GM12878 (cell line): ENCODE data around the gene NF1. TPM values are rescaled to one million over a fixed set of nuclear protein-coding genes. Genes with fewer than 3 reads are reported as not detected.

Experiments
- ATF2 ChIP-seq: IDR thresholded peaks from 2 replicates; pipeline ENCODE4 v1.6.1; 2012; ENCODE audit warnings: low read length, inconsistent platforms
- EGR1 ChIP-seq, 2 experiments: IDR thresholded peaks; 1 replicate in 1 of 2; 2 replicates in 1 of 2; pipeline ENCODE4 v1.6.1; 2011 to 2012; ENCODE audit warnings: low read depth in 2 of 2, low read length in 2 of 2, borderline replicate concordance in 1 of 2, mild to moderate bottlenecking in 1 of 2, moderate library complexity in 1 of 2
- MYC ChIP-seq: IDR thresholded peaks from 2 replicates; pipeline ENCODE4 v1.6.1; 2011; ENCODE audit warnings: mild to moderate bottlenecking, low read length, moderate library complexity, inconsistent platforms; ENCODE audit not compliant: insufficient read depth, insufficient replicate concordance, insufficient read length, severe bottlenecking
- PBX3 ChIP-seq: IDR thresholded peaks from 2 replicates; pipeline ENCODE4 v1.6.1; 2011; ENCODE audit warnings: mild to moderate bottlenecking, low read depth, low read length, moderate library complexity; ENCODE audit not compliant: insufficient replicate concordance
- POLR2AphosphoS5 ChIP-seq: IDR thresholded peaks from 2 replicates; pipeline ENCODE4 v1.6.1; 2011; ENCODE audit warnings: mild to moderate bottlenecking, low read length, inconsistent platforms
- POU2F2 ChIP-seq: IDR thresholded peaks from 3 replicates; pipeline ENCODE4 v1.6.1; 2011; ENCODE audit warnings: low read depth, mild to moderate bottlenecking, low read length, borderline replicate concordance
- SP1 ChIP-seq: IDR thresholded peaks from one replicate; pipeline ENCODE4 v1.6.1; 2011; ENCODE audit warnings: low read depth, low read length
- ZBTB40 ChIP-seq: fragments of 450-650 bp; IDR thresholded peaks from 2 replicates; pipeline ENCODE4 v1.6.1; 2016; ENCODE audit warnings: mild to moderate bottlenecking, moderate library complexity, borderline replicate concordance
- polyA plus RNA-seq, 11 experiments: library from polyadenylated mRNA; depleted of rRNA in 4 of 11; unstranded in 6 of 11; stranded (reverse) in 5 of 11; fragments of >200 nt; fragmentation: Nextera tagmentation in 4 of 11; fragmentation: Illumina TruSeq in 1 of 11; extraction: Ambion mirVana in 4 of 11; extraction: Trizol in 1 of 11; gene quantifications; 1 replicate in 1 of 11; 2 replicates in 10 of 11; pipeline versions ENCODE4 v1.2.1 to v1.2.3, GENCODE V29; 2011 to 2016; ENCODE audit warnings: inconsistent platforms in 2 of 11, missing spikeins in 2 of 11, low read depth in 1 of 11
- total RNA-seq, 4 experiments: library from RNA; depleted of rRNA in 3 of 4; stranded (reverse); fragments of >200 nt in 3 of 4; fragmentation: Illumina TruSeq in 1 of 4; extraction: Trizol in 1 of 4; gene quantifications; 2 replicates each; pipeline versions ENCODE4 v1.2.1 to v1.2.3, GENCODE V29; 2013 to 2021

Gene NF1
- total and polyA plus RNA-seq, 10 of the 15 experiments (the other 5 are each of a cell fraction or from before 2014, with no cell fraction given), result 2.5 to 31.8 (median 16.6) TPM

GRCh38 chr17:31148205-31148604, 53.4 kb downstream of the NF1 start (continued):
- no peak for TF ChIP-seq MYC
- no peak for TF ChIP-seq EGR1 (IDR thresholded peaks at IDR 0.05; ENCODE audit: borderline replicate concordance in 1 of 2, low read depth in 2 of 2, low read length in 2 of 2)
- no peak for TF ChIP-seq SP1
- no peak for TF ChIP-seq POU2F2
- no peak for TF ChIP-seq PBX3
- TF ChIP-seq ATF2, result no peak
- no peak for TF ChIP-seq ZBTB40
- no peak for TF ChIP-seq POLR2AphosphoS5
